CD14-positive monocyte (primary cell): ENCODE results near the gene SPECC1L. TPM values are rescaled to one million over a fixed set of nuclear protein-coding genes. Genes with fewer than 3 reads are reported as not detected.

Experiments used
- DNase-seq, 3 donors: peaks; one replicate each; pipeline ENCODE4 v3.0.0-alpha.2; 2011 to 2022
- H2AFZ ChIP-seq: 2 replicates; pipeline ENCODE4 v1.6.0; 2012; ENCODE audit warnings: mild to moderate bottlenecking, low read depth, low read length, inconsistent platforms; ENCODE audit not compliant: insufficient read depth, poor library complexity, severe bottlenecking
- H3K27ac ChIP-seq, 2 donors: 1 replicate in 1 of 2; 2 replicates in 1 of 2; pipeline ENCODE4 v1.5.1; 2012 to 2013; ENCODE audit warnings: low read length in 2 of 2, control low read depth in 1 of 2, inconsistent platforms in 1 of 2, low read depth in 1 of 2, mild to moderate bottlenecking in 1 of 2
- H3K27me3 ChIP-seq, 2 donors: one replicate each; pipeline versions ENCODE4 v1.6.0 to v1.6.1; 2011 to 2013; ENCODE audit warnings: low read length in 2 of 2; ENCODE audit not compliant: control insufficient read depth in 2 of 2, insufficient read depth in 2 of 2
- H3K36me3 ChIP-seq, 2 donors: replicated peaks in 1 of 2; 1 replicate in 1 of 2; 2 replicates in 1 of 2; pipeline versions ENCODE4 v1.5.1 to v1.6.1; 2012 to 2013; ENCODE audit warnings: low read length in 2 of 2, control low read depth in 1 of 2, inconsistent platforms in 1 of 2, mild to moderate bottlenecking in 1 of 2; ENCODE audit not compliant: insufficient read depth in 2 of 2, control insufficient read depth in 1 of 2
- H3K4me1 ChIP-seq, 2 donors: 1 replicate in 1 of 2; 2 replicates in 1 of 2; pipeline versions ENCODE4 v1.5.1 to v1.6.1; 2012 to 2013; ENCODE audit warnings: low read length in 2 of 2, control low read depth in 1 of 2, inconsistent platforms in 1 of 2, mild to moderate bottlenecking in 1 of 2, moderate library complexity in 1 of 2; ENCODE audit not compliant: insufficient read depth in 2 of 2, control insufficient read depth in 1 of 2
- H3K4me2 ChIP-seq: replicated peaks from 2 replicates; pipeline ENCODE3; 2012; ENCODE audit warnings: low read length, moderate library complexity, mild to moderate bottlenecking; ENCODE audit not compliant: poor library complexity, severe bottlenecking; ENCODE audit errors: extremely low read depth
- H3K4me3 ChIP-seq, 3 experiments: fragments of 200-600 bp in 1 of 3; sonication (generic) in 1 of 3; replicated peaks in 1 of 3; 1 replicate in 2 of 3; 2 replicates in 1 of 3; pipeline ENCODE4 v1.5.1; 2011 to 2013; ENCODE audit warnings: low read length in 3 of 3, mild to moderate bottlenecking in 3 of 3, control low read depth in 2 of 3, low read depth in 2 of 3, inconsistent platforms in 1 of 3, moderate library complexity in 1 of 3
- H3K79me2 ChIP-seq: 2 replicates; pipeline ENCODE4 v1.6.0; 2012; ENCODE audit warnings: mild to moderate bottlenecking, control low read depth, inconsistent platforms, low read length, moderate library complexity; ENCODE audit not compliant: insufficient read depth
- H3K9ac ChIP-seq: 2 replicates; pipeline ENCODE4 v1.6.0; 2017; ENCODE audit warnings: low read length, mild to moderate bottlenecking; ENCODE audit not compliant: insufficient read depth, poor library complexity, severe bottlenecking
- H3K9me3 ChIP-seq, 2 donors: replicated peaks in 1 of 2; 1 replicate in 1 of 2; 2 replicates in 1 of 2; pipeline versions ENCODE4 v1.5.1 to v1.6.1; 2012 to 2013; ENCODE audit warnings: low read length in 2 of 2, control low read depth in 1 of 2; ENCODE audit not compliant: control insufficient read depth in 1 of 2, insufficient read depth in 1 of 2
- H4K20me1 ChIP-seq: 2 replicates; pipeline ENCODE4 v1.6.0; 2012; ENCODE audit warnings: mild to moderate bottlenecking, low read length, control low read depth, moderate library complexity; ENCODE audit not compliant: insufficient read depth
- H3K27ac Mint-ChIP-seq, 7 donors: one replicate each; pipeline ENCODE4 v1.8.0; 2020; ENCODE audit warnings: mild to moderate bottlenecking in 7 of 7, mixed read lengths in 7 of 7, moderate library complexity in 6 of 7, inconsistent platforms in 2 of 7
- H3K27me3 Mint-ChIP-seq, 3 donors: one replicate each; pipeline ENCODE4 v1.8.0; 2021 to 2022; ENCODE audit warnings: low read depth in 3 of 3, mild to moderate bottlenecking in 3 of 3, mixed read lengths in 3 of 3, moderate library complexity in 3 of 3, inconsistent platforms in 1 of 3
- H3K36me3 Mint-ChIP-seq, 2 donors: one replicate each; pipeline ENCODE4 v1.8.0; 2020; ENCODE audit warnings: mixed read lengths in 2 of 2, inconsistent platforms in 1 of 2, mild to moderate bottlenecking in 1 of 2
- H3K4me1 Mint-ChIP-seq: one replicate; pipeline ENCODE4 v1.8.0; 2020; ENCODE audit warnings: mild to moderate bottlenecking, mixed read lengths
- H3K4me3 Mint-ChIP-seq, 2 donors: one replicate each; pipeline ENCODE4 v1.8.0; 2020; ENCODE audit warnings: mild to moderate bottlenecking in 2 of 2, mixed read lengths in 2 of 2, moderate library complexity in 1 of 2
- H3K9me3 Mint-ChIP-seq, 7 donors: one replicate each; pipeline ENCODE4 v1.8.0; 2020 to 2022; ENCODE audit warnings: mixed read lengths in 7 of 7, mild to moderate bottlenecking in 6 of 7, moderate library complexity in 6 of 7, inconsistent platforms in 2 of 7
- CTCF ChIP-seq: fragments of 200-600 bp; IDR thresholded peaks from one replicate; pipeline ENCODE4 v1.8.0; 2022; ENCODE audit warnings: antibody characterized with exemption, mild to moderate bottlenecking
- WGBS: methylation state at CpG from one replicate; pipeline ENCODE4 v1.1.5; 2013; ENCODE audit warnings: missing lambda C conversion rate; ENCODE audit not compliant: insufficient coverage; 5-methylcytosine and 5-hydroxymethylcytosine counted together
- intact Hi-C, 2 donors: fragments of 100-400 bp; cut with micrococcal nuclease; formaldehyde crosslinking; loops; one replicate each; pipeline versions ENCODE4 v1.15.0 to v1.15.1; 2023
- polyA plus RNA-seq, 3 donors: library from polyadenylated mRNA; depleted of rRNA in 1 of 3; unstranded in 2 of 3; stranded (reverse) in 1 of 3; fragments of 300-500 nt in 2 of 3; fragments of >200 nt in 1 of 3; fragmentation: Illumina TruSeq in 2 of 3; gene quantifications; 1 replicate in 2 of 3; 2 replicates in 1 of 3; pipeline ENCODE4 v1.2.3, GENCODE V29; 2012 to 2021

The SPECC1L gene
- polyA plus RNA-seq, 3 donors = 2.5 to 7.2 (median 4.9) TPM

GRCh38 chr22:24427500-24428164, 157.0 kb downstream of the SPECC1L start, which contains the start of gene ADORA2A:
ADORA2A (plus strand) TSS chr22:24427599; CDS start chr22:24433405, 5,806 bp downstream.
- H3K4me2 ChIP-seq = peak within 1 kb of the TSS; percentile 34
- no peak for TF ChIP-seq CTCF
- 6% methylated on average over 21 of the region's 22 CpGs for WGBS
- Mint-ChIP-seq H3K9me3 (no peaks in the 10 kb centered on the region), H3K4me3 (peak within 1 kb of the TSS; percentile 62 to 72), H3K4me1 (peaks cover 66% of the 10 kb centered on the region), H3K27ac (peak within 1 kb of the TSS in 6 of 7 donors; percentile 56 to 93 (median 89)), H3K27me3 (peaks cover 13 to 31% (median 17%) of the 10 kb centered on the region in 3 donors), H3K36me3 (peaks cover 28 to 34% of the 10 kb centered on the region in 2 donors)
- no peak within 1 kb of the TSS for H2AFZ ChIP-seq
- peak; percentile 54 to 78 (median 69) for DNase-seq
- H3K36me3 ChIP-seq = no peaks in the 10 kb centered on the region
- peak within 1 kb of the TSS in 1 of 3 experiments; percentile 32 for H3K4me3 ChIP-seq
- no peaks in the 10 kb centered on the region for H4K20me1 ChIP-seq
- peak within 1 kb of the TSS in 1 of 2 donors; percentile 69 for H3K27ac ChIP-seq
- no peaks in the 10 kb centered on the region for H3K27me3 ChIP-seq
- peaks cover 83% of the 10 kb centered on the region for H3K79me2 ChIP-seq
- no peaks in the 10 kb centered on the region for H3K9me3 ChIP-seq
- intact Hi-C loops = loop anchor here in 1 of 2 donors (5.0 kb wide), 1 partner anchor 45 kb away; no protein-coding TSS in a partner anchor
- peaks cover 74 to 93% of the 10 kb centered on the region in 2 donors for H3K4me1 ChIP-seq
- H3K9ac ChIP-seq = peak within 1 kb of the TSS; percentile 34

- H3K36me3 Mint-ChIP-seq = peaks cover 33 to 35% of the 10 kb centered on the region in 2 donors
- Histone ChIP-seq H3K4me3 (peak overlapping the region in 1 of 3 experiments; percentile 47), H3K9me3 (no peaks in the 10 kb centered on the region), H3K27me3 (no peaks in the 10 kb centered on the region), H2AFZ (no peak overlapping the region), H3K4me2 (peak overlapping the region; percentile 47), H3K36me3 (no peaks in the 10 kb centered on the region), H3K27ac (peak overlapping the region in 1 of 2 donors; percentile 69), H4K20me1 (no peaks in the 10 kb centered on the region), H3K4me1 (peaks cover 87 to 100% of the 10 kb centered on the region in 2 donors), H3K9ac (peak overlapping the region; percentile 15), H3K79me2 (peaks cover 93% of the 10 kb centered on the region)
- TF ChIP-seq CTCF = no peak
- intact Hi-C loops = loop anchor here in 1 of 2 donors (5.0 kb wide), 1 partner anchor 43 kb away; no protein-coding TSS in a partner anchor
- H3K4me1 Mint-ChIP-seq = peaks cover 75% of the 10 kb centered on the region
- H3K9me3 Mint-ChIP-seq = no peaks in the 10 kb centered on the region
- peak overlapping the region; percentile 65 to 74 for H3K4me3 Mint-ChIP-seq
- peaks cover 10 to 27% (median 15%) of the 10 kb centered on the region in 3 donors for H3K27me3 Mint-ChIP-seq
- H3K27ac Mint-ChIP-seq = peak overlapping the region; percentile 69 to 95 (median 88)
- no peak for DNase-seq
- 54% methylated on average over 8 of the region's 11 CpGs for WGBS
Observed at GRCh38 chr22:24428751-24429410, 158.2 kb downstream of the SPECC1L start.
